NCI-H2107 treated with DMSO at 0.1 percent for 48 hours (cell line): ENCODE data around the gene TMEM9.

ENCODE experiments used
- DNase-seq: peaks from one replicate; lab custom pipeline; 2025; ENCODE audit not compliant: unreplicated experiment; lab: John Stamatoyannopoulos, UW

TMEM9 gene

DNA sequence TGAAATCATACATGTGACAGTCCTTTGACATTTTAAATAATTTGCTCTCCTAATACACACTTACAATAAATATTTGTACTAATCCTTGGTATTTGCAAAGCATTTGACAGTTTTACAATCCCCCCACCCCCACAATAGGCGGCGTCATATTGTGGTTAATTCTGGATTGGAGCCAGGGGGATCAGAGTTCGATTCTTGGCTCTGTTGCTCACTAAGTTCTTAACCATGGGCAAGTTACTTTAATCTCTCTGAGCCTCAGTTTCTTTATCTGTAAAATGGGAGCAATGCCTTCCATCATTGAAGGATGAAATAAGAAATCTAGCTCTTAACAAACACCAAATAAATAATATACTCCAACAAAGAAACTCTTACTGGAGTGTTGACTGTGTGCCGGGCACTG lies 65.9 kb downstream of the TMEM9 start:
- no peak for DNase-seq

DNA sequence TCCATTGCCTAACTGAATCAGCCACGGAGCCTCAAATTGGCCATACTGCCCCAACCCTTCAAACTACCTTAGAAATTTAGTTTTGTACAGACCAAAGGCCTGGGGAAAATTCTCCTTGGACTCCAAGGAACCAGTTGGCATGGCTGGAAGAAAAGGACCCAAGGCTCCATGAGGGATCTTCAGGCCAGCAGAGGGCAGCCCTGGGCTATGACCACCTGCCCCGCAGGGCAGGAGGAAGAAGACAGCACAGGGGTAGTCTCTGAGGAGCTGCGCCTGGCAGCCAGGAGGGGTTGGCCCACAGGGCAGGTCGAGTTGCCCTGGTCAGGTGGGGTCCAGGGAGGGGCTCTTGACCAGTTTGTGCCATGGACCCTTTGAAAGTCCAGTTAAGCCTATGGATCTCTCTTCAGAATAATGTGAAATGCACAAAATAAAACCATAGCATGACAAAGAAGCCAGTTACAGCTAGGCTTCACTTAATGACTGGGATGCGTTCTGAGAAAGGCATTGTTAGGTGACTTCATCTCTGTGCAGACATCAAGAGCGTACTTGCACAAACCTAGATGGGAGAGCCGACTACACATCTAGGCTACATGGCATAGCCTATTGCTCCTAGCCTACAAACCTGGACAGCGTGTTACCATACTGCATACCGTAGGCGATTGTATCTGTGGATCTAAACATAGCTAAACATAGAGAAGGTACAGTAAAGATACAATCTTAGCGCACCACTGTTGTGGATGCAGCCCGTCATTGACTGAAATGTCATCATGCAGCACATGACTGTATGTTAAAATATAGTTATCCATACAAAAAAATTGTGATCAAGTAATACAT lies 68.2 kb downstream of the TMEM9 start:
- peak; percentile 43 for DNase-seq
